Activated CD8-positive, alpha-beta T cell treated with anti-CD3 and anti-CD28 coated beads for 36 hours (primary cell): ENCODE data around the gene KLHL25. TPM values are rescaled to one million over a fixed set of nuclear protein-coding genes. Genes with fewer than 3 reads are reported as not detected.

Experiments
- ATAC-seq: fragments of 200-7000 bp; cut with Tn5 transposase; one replicate; pipeline ENCODE4 v1.10.0; 2021; ENCODE audit warnings: mild to moderate bottlenecking, moderate library complexity
- CTCF ChIA-PET: fragments of 350-600 bp; sonication (Branson Sonifier 250); formaldehyde crosslinking; loops from one replicate; lab custom pipeline; 2021; ENCODE audit warnings: antibody characterized with exemption; lab: Charles Lee
- POLR2A ChIA-PET: fragments of 350-600 bp; sonication (Branson Sonifier 250); formaldehyde crosslinking; loops from one replicate; lab custom pipeline; 2021; ENCODE audit warnings: antibody characterized with exemption; lab: Charles Lee
- DNase-seq: peaks from one replicate; pipeline ENCODE4 v3.0.0-alpha.2; 2020
- H3K27ac Mint-ChIP-seq: one replicate; pipeline ENCODE4 v1.8.0; 2021; ENCODE audit warnings: mild to moderate bottlenecking, mixed read lengths
- H3K27me3 Mint-ChIP-seq: one replicate; pipeline ENCODE4 v1.8.0; 2021; ENCODE audit warnings: mixed read lengths
- H3K36me3 Mint-ChIP-seq: one replicate; pipeline ENCODE4 v1.8.0; 2021; ENCODE audit warnings: low read depth, mixed read lengths
- H3K4me1 Mint-ChIP-seq: one replicate; pipeline ENCODE4 v1.8.0; 2021; ENCODE audit warnings: low read depth, mixed read lengths
- H3K4me3 Mint-ChIP-seq: one replicate; pipeline ENCODE4 v1.8.0; 2021; ENCODE audit warnings: mild to moderate bottlenecking, moderate library complexity, mixed read lengths
- H3K9me3 Mint-ChIP-seq: one replicate; pipeline ENCODE4 v1.8.0; 2021; ENCODE audit warnings: mixed read lengths
- intact Hi-C: fragments of 100-400 bp; cut with micrococcal nuclease; formaldehyde crosslinking; loops from one replicate; pipeline ENCODE4 v1.10.0; 2022
- total RNA-seq, 2 experiments: library from RNA; stranded (reverse); gene quantifications; one replicate each; pipeline ENCODE4 v1.2.3, GENCODE V29; 2021
- TF ChIP-seq, protein P1 (sequence below): fragments of 200-600 bp; IDR thresholded peaks from one replicate; pipeline ENCODE4 v1.8.0; 2022; ENCODE audit warnings: antibody characterized with exemption, mild to moderate bottlenecking

The KLHL25 gene
- total RNA-seq, 2 experiments from 2014 or later, result 2.9 to 3.3 TPM

DNA sequence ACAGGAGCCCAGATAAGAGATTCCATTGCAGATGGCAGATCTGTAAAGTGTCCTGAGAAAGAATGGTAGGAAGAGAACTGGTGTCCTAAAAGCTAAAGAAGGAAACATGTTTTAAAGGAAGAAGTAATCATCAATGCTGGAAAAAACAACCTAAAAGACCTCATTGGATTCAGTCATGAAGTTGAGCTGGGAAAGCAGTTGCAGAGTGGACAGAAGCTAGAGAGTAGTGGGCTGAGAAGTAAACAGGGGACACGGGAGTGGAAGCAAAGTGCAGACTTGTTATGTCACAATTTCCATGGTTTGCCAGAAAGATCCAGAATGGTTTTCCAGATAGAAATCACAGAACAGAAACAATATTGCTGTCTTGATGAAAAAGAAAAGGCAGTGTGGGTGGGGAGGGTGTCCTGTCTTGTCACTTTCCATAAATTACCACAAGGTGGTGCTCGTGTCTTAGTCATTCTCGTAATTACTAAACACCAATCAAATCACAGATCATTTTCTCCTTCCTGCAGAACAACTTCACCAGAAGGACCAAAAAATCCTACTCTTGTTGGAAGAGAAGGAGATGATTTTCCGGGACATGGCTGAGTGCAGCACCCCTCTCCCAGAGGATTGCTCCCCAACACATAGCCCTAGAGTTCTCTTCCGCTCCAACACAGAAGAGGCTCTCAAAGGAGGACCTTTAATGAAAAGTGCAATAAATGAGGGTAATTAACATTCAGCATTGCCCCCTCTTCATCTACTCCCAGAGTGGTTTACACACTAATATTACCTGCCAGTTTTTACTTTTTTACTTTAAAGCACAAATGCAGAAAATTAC, 64.5 kb downstream of the KLHL25 start:
- POLR2A ChIA-PET, result interaction anchor here (0.6 to 2.5 kb wide), 3 partner anchors 11 to 304 kb away, joined by 3 to 7 read pairs (median 3); no protein-coding TSS in a partner anchor
- peaks cover 62% of the 10 kb centered on the region for H3K36me3 Mint-ChIP-seq
- DNase-seq (peak; percentile 64), ATAC-seq (peak; percentile 86)
- intact Hi-C loops, result loop anchor here (1.0 kb wide), 1 partner anchor 110 kb away; no protein-coding TSS in a partner anchor
- H3K27me3 Mint-ChIP-seq, result no peaks in the 10 kb centered on the region
- CTCF ChIA-PET, result interaction anchor here (0.6 to 2.6 kb wide), 30 partner anchors 8 to 440 kb away, joined by 3 to 52 read pairs (median 4); no protein-coding TSS in a partner anchor
- H3K9me3 Mint-ChIP-seq, result peaks cover 10% of the 10 kb centered on the region
- no peak overlapping the region for H3K4me3 Mint-ChIP-seq
- TF ChIP-seq, protein P1, sequence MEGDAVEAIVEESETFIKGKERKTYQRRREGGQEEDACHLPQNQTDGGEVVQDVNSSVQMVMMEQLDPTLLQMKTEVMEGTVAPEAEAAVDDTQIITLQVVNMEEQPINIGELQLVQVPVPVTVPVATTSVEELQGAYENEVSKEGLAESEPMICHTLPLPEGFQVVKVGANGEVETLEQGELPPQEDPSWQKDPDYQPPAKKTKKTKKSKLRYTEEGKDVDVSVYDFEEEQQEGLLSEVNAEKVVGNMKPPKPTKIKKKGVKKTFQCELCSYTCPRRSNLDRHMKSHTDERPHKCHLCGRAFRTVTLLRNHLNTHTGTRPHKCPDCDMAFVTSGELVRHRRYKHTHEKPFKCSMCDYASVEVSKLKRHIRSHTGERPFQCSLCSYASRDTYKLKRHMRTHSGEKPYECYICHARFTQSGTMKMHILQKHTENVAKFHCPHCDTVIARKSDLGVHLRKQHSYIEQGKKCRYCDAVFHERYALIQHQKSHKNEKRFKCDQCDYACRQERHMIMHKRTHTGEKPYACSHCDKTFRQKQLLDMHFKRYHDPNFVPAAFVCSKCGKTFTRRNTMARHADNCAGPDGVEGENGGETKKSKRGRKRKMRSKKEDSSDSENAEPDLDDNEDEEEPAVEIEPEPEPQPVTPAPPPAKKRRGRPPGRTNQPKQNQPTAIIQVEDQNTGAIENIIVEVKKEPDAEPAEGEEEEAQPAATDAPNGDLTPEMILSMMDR, result peak; percentile 83
- H3K4me1 Mint-ChIP-seq, result peaks cover 15% of the 10 kb centered on the region
- peak overlapping the region; percentile 86 for H3K27ac Mint-ChIP-seq

DNA sequence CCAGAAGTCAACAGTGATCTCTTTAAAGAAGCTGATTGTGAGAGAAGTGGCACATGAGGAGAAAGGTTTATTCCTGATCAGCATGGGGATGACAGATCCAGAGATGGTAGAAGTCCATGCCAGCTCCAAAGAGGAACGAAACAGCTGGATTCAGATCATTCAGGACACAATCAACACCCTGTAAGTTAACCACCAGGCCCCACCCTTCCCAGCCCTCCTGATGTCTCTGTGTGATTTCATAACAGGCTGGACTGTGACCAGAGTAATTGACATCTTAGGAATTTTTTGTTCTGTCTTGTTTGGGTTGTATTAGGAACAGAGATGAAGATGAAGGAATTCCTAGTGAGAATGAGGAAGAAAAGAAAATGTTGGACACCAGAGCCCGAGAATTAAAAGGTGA, 67.7 kb downstream of the KLHL25 start:
- H3K27ac Mint-ChIP-seq, result peak overlapping the region; percentile 69
- peaks cover 37% of the 10 kb centered on the region for H3K4me1 Mint-ChIP-seq
- ATAC-seq (no peak), DNase-seq (no peak)
- H3K4me3 Mint-ChIP-seq, result no peak overlapping the region
- ChIA-PET CTCF (interaction anchor here (3.5 kb wide), 1 partner anchor 113 kb away, joined by 15 read pairs; no protein-coding TSS in a partner anchor), POLR2A (no interaction called here)
- intact Hi-C loops, result no loop called here
- no peaks in the 10 kb centered on the region for H3K9me3 Mint-ChIP-seq
- TF ChIP-seq, protein P1, result no peak
- H3K27me3 Mint-ChIP-seq, result no peaks in the 10 kb centered on the region
- H3K36me3 Mint-ChIP-seq, result peaks cover 61% of the 10 kb centered on the region

DNA sequence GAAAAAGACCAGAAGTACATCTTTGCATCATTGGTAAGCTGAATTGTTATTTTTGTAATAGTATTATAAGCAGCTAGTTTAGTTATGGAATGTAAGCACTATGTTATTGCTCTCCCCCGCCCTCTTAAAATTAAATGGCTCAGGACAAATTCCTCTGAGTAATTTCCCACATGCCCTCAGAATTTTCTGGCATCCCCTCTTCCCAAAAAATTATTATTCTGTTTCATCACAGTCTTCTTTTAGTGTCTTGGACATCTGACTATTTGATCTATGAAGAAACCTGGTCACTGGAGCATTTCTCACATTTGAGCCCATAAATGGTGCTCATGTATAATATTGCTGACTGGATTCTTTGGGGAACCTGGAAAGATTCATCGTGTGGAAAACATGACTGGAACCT, 68.3 kb downstream of the KLHL25 start:
- POLR2A ChIA-PET, result interaction anchor here (0.6 kb wide), 1 partner anchor 566 kb away, joined by 3 read pairs; no protein-coding TSS in a partner anchor
- H3K9me3 Mint-ChIP-seq, result no peaks in the 10 kb centered on the region
- intact Hi-C loops, result no loop called here
- H3K4me1 Mint-ChIP-seq, result peaks cover 37% of the 10 kb centered on the region
- H3K4me3 Mint-ChIP-seq, result no peak overlapping the region
- TF ChIP-seq, protein P1, result no peak
- peaks cover 62% of the 10 kb centered on the region for H3K36me3 Mint-ChIP-seq
- H3K27ac Mint-ChIP-seq, result peak overlapping the region; percentile 69
- ATAC-seq (no peak), DNase-seq (no peak)
- H3K27me3 Mint-ChIP-seq, result no peaks in the 10 kb centered on the region
- CTCF ChIA-PET, result interaction anchor here (0.9 to 3.5 kb wide), 2 partner anchors 24 to 114 kb away, joined by 4 to 15 read pairs; no protein-coding TSS in a partner anchor

DNA sequence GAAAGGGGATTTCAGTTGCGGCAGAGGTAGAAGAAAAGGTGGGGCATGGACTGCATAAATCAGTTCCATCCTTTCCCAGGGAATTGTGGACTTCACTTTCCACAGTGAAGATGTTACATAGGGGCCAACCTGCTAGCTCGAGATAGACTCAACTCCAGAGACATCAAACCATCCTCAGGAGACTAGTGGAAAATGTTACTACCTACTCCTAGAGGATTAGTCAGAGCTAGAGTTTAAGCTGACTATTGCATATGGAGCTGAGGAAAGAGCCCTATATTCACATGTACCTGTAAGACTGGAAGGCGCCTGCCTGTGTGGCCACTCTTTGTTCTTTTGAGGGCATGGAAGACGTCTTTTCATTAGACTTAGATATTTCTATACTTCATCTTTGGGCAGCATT, 69.2 kb downstream of the KLHL25 start:
- Mint-ChIP-seq H3K9me3 (no peaks in the 10 kb centered on the region), H3K27ac (peak overlapping the region; percentile 47), H3K4me1 (peaks cover 44% of the 10 kb centered on the region), H3K4me3 (no peak overlapping the region), H3K27me3 (no peaks in the 10 kb centered on the region), H3K36me3 (peaks cover 68% of the 10 kb centered on the region)
- TF ChIP-seq, protein P1, result no peak
- ATAC-seq, result peak; percentile 8
- no peak for DNase-seq
- CTCF ChIA-PET, result interaction anchor here (0.9 to 3.5 kb wide), 5 partner anchors 11 to 237 kb away, joined by 3 to 15 read pairs (median 4); no protein-coding TSS in a partner anchor
- POLR2A ChIA-PET, result interaction anchor here (0.9 kb wide), 1 partner anchor 12 kb away, joined by 4 read pairs; no protein-coding TSS in a partner anchor
- intact Hi-C loops, result no loop called here
